A673 (cell line): ENCODE data around the gene FAM171A2. TPM values are rescaled to one million over a fixed set of nuclear protein-coding genes. Genes with fewer than 3 reads are reported as not detected.

Experiments used
- BruUV-seq: library from RNA; stranded (reverse); fragments of 400-500 nt; replicated peaks from 2 replicates; lab custom pipeline; 2021; lab: Mats Ljungman, UMichigan
- CTCF ChIA-PET: fragments of 300-600 bp; sonication (Branson Sonifier 250); formaldehyde crosslinking; loops from one replicate; lab custom pipeline; 2022; ENCODE audit warnings: antibody characterized with exemption; lab: Charles Lee
- POLR2A ChIA-PET: fragments of 300-600 bp; sonication (Branson Sonifier 250); formaldehyde crosslinking; loops from one replicate; lab custom pipeline; 2022; ENCODE audit warnings: antibody characterized with exemption; ENCODE audit not compliant: low non-redundant PET; lab: Charles Lee
- DNase-seq: peaks from one replicate; pipeline ENCODE4 v3.0.0-alpha.2; 2015; ENCODE audit warnings: low spot score
- H3K27ac ChIP-seq: fragments of 200-600 bp; sonication (generic); 2 replicates; pipeline ENCODE4 v1.5.1; 2016; ENCODE audit warnings: mixed run types, low read depth, mild to moderate bottlenecking, mixed read lengths, antibody characterized with exemption, low read length; ENCODE audit not compliant: poor library complexity, severe bottlenecking
- H3K27me3 ChIP-seq: fragments of 200-600 bp; sonication (generic); replicated peaks from 2 replicates; pipeline ENCODE4 v1.6.1; 2017; ENCODE audit warnings: mixed run types, low read depth, mild to moderate bottlenecking, mixed read lengths, antibody characterized with exemption, low read length; ENCODE audit not compliant: insufficient read depth, poor library complexity
- H3K36me3 ChIP-seq: fragments of 200-600 bp; sonication (generic); 2 replicates; pipeline ENCODE4 v1.6.1; 2016; ENCODE audit warnings: mixed run types, mild to moderate bottlenecking, mixed read lengths, antibody characterized with exemption, low read length; ENCODE audit not compliant: insufficient read depth, poor library complexity, severe bottlenecking
- H3K4me1 ChIP-seq: fragments of 200-600 bp; sonication (generic); 2 replicates; pipeline ENCODE4 v1.6.1; 2017; ENCODE audit warnings: mixed run types, mild to moderate bottlenecking, mixed read lengths, antibody characterized with exemption, low read length; ENCODE audit not compliant: insufficient read depth, poor library complexity, severe bottlenecking
- H3K4me3 ChIP-seq: fragments of 200-600 bp; sonication (generic); 2 replicates; pipeline ENCODE4 v1.5.1; 2016; ENCODE audit warnings: low read depth, mixed run types, mild to moderate bottlenecking, mixed read lengths, low read length; ENCODE audit not compliant: poor library complexity, severe bottlenecking
- H3K9me3 ChIP-seq: fragments of 200-600 bp; sonication (generic); 2 replicates; pipeline ENCODE4 v1.6.1; 2016; ENCODE audit warnings: mixed run types, low read depth, mild to moderate bottlenecking, mixed read lengths, antibody characterized with exemption, low read length; ENCODE audit not compliant: poor library complexity, severe bottlenecking
- CTCF ChIP-seq: fragments of 300-800, 200-600 bp; sonication (generic); conservative IDR thresholded peaks from 2 replicates; pipeline ENCODE4 v1.5.1; 2017; ENCODE audit warnings: low read depth, mild to moderate bottlenecking, antibody characterized with exemption, low read length, moderate library complexity, mixed read lengths
- EZH2 ChIP-seq: fragments of 200-600 bp; sonication (generic); IDR thresholded peaks from 2 replicates; pipeline ENCODE4 v1.6.1; 2017; ENCODE audit warnings: borderline replicate concordance, low read depth, mild to moderate bottlenecking, mixed read lengths, antibody characterized with exemption, low read length; ENCODE audit not compliant: poor library complexity, severe bottlenecking
- intact Hi-C: fragments of 100-400 bp; cut with micrococcal nuclease; formaldehyde crosslinking; loops from one replicate; pipeline ENCODE4 v1.10.0; 2022; ENCODE audit not compliant: unreplicated experiment
- total RNA-seq: library from RNA; stranded (reverse); gene quantifications from 2 replicates; pipeline ENCODE4 v1.2.3, GENCODE V29; 2021

FAM171A2 gene
- total RNA-seq, 1 experiment from 2014 or later: 12.8 TPM

- DNase-seq: no peak
- ChIA-PET CTCF (no interaction called here), POLR2A (no interaction called here)
- H3K36me3 ChIP-seq: no peaks in the 10 kb centered on the region
- TF ChIP-seq EZH2 (no peak), CTCF (no peak)
- no TSS peak for BruUV-seq
- H3K4me3 ChIP-seq: no peak overlapping the region
- intact Hi-C loops: no loop called here
- no peaks in the 10 kb centered on the region for H3K27me3 ChIP-seq
- no peaks in the 10 kb centered on the region for H3K4me1 ChIP-seq
- no peak overlapping the region for H3K27ac ChIP-seq
- no peaks in the 10 kb centered on the region for H3K9me3 ChIP-seq
Observed at GRCh38 chr17:44387804-44388203, 24.2 kb upstream of the FAM171A2 start.

- no peaks in the 10 kb centered on the region for H3K36me3 ChIP-seq
- CTCF ChIA-PET: no interaction called here
- POLR2A ChIA-PET: no interaction called here
- H3K9me3 ChIP-seq: no peaks in the 10 kb centered on the region
- no peaks in the 10 kb centered on the region for H3K27me3 ChIP-seq
- no peak for DNase-seq
- no peak for TF ChIP-seq EZH2
- TF ChIP-seq CTCF: no peak
- peak overlapping the region; percentile 49 for H3K4me3 ChIP-seq
- BruUV-seq: no TSS peak
- H3K4me1 ChIP-seq: no peaks in the 10 kb centered on the region
- intact Hi-C loops: no loop called here
- no peak overlapping the region for H3K27ac ChIP-seq
Observed at GRCh38 chr17:44386182-44386525, 22.5 kb upstream of the FAM171A2 start.

GRCh38 chr17:44385287-44386181 lies 21.9 kb upstream of the FAM171A2 start:
- no peaks in the 10 kb centered on the region for H3K27me3 ChIP-seq
- BruUV-seq: no TSS peak
- CTCF ChIA-PET: no interaction called here
- POLR2A ChIA-PET: no interaction called here
- no peaks in the 10 kb centered on the region for H3K9me3 ChIP-seq
- no peaks in the 10 kb centered on the region for H3K4me1 ChIP-seq
- peak overlapping the region; percentile 49 for H3K4me3 ChIP-seq
- DNase-seq: peak; percentile 72
- no peak overlapping the region for H3K27ac ChIP-seq
- TF ChIP-seq EZH2: no peak
- 0 out of 2 replicates have a peak, but pooled peaks have one; percentile 21 for TF ChIP-seq CTCF
- H3K36me3 ChIP-seq: no peaks in the 10 kb centered on the region
- intact Hi-C loops: no loop called here
